Astrocyte of the spinal cord (primary cell): ENCODE data around the gene ELK1.

ENCODE experiments used
- DNase-seq: peaks from one replicate; pipeline ENCODE4 v3.0.0; 2011; ENCODE audit warnings: low read depth, low spot score
- H3K4me3 ChIP-seq: 2 replicates; pipeline ENCODE4 v1.5.1; 2011; ENCODE audit warnings: low read depth, mild to moderate bottlenecking, low read length, moderate library complexity
- in situ Hi-C: cut with HindIII; loops from 2 replicates; pipeline ENCODE4 v1.10.0; 2017; ENCODE audit warnings: low sequenced_read_pairs
- TF ChIP-seq, protein P1 (sequence below): IDR thresholded peaks from 2 replicates; pipeline ENCODE4 v1.5.1; 2012; ENCODE audit warnings: low read depth, mild to moderate bottlenecking, low read length, inconsistent platforms

Gene ELK1

GRCh38 chrX:47587091-47587891, 63.1 kb downstream of the ELK1 start:
- in situ Hi-C loops = no loop called here
- H3K4me3 ChIP-seq = no peak overlapping the region
- TF ChIP-seq, protein P1, sequence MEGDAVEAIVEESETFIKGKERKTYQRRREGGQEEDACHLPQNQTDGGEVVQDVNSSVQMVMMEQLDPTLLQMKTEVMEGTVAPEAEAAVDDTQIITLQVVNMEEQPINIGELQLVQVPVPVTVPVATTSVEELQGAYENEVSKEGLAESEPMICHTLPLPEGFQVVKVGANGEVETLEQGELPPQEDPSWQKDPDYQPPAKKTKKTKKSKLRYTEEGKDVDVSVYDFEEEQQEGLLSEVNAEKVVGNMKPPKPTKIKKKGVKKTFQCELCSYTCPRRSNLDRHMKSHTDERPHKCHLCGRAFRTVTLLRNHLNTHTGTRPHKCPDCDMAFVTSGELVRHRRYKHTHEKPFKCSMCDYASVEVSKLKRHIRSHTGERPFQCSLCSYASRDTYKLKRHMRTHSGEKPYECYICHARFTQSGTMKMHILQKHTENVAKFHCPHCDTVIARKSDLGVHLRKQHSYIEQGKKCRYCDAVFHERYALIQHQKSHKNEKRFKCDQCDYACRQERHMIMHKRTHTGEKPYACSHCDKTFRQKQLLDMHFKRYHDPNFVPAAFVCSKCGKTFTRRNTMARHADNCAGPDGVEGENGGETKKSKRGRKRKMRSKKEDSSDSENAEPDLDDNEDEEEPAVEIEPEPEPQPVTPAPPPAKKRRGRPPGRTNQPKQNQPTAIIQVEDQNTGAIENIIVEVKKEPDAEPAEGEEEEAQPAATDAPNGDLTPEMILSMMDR = no peak
- no peak for DNase-seq

DNA sequence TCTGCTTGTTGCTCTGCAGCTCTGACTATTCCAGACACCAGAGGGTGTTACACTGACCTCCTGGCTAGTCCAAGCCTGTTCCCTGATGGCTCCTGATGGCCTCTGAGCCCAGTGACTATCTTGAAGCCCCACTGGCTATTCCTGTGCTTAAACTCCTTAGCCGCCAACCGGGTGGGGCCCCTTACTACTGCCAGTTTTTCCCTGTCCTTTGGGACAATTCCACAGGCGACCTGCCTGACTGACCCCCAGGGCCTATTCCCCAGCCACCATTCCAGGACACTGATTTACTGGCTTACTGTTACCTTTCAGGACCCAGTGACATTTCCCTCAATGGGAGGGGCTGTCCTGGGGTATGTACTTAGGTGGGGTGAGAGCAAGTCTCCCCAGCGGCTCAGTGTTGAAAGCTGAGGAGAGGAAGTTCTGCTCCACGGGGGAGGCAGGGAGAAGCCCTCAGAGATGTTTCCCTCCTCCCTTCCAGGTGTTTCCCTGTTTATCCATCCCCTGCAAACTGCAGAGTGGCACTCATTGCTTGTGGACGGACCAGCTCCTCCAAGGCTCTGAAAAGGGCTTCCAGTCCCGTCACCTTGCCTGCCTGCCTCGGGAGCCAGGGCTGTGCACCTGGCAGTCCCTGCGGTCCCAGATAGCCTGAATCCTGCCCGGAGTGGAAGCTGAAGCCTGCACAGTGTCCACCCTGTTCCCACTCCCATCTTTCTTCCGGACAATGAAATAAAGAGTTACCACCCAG, 64.1 kb downstream of the ELK1 start:
- TF ChIP-seq, protein P1 = no peak
- in situ Hi-C loops = no loop called here
- DNase-seq = no peak
- no peak overlapping the region for H3K4me3 ChIP-seq
